GM23338 (cell line): Measurements from ENCODE around the gene EXO1. TPM values are rescaled to one million over a fixed set of nuclear protein-coding genes. Genes with fewer than 3 reads are reported as not detected.

Experiments
- ATAC-seq: fragments of 200-7000 bp; cut with Tn5 transposase; 3 replicates; pipeline ENCODE4 v1.9.1; 2020
- DNase-seq: peaks from one replicate; pipeline ENCODE4 v3.0.0-alpha.2; 2015; ENCODE audit warnings: low spot score
- H2AFZ ChIP-seq: fragments of 200-600 bp; sonication (generic); 2 replicates; pipeline ENCODE4 v1.8.0; 2016; ENCODE audit warnings: antibody characterized with exemption, mild to moderate bottlenecking, moderate library complexity
- H3F3A ChIP-seq: fragments of 200-600 bp; sonication (generic); replicated peaks from 2 replicates; pipeline ENCODE4 v1.8.0; 2017; ENCODE audit warnings: antibody characterized with exemption, mixed run types, low read depth
- H3K27ac ChIP-seq: fragments of 200-600 bp; sonication (generic); 2 replicates; pipeline ENCODE4 v1.6.1; 2016; ENCODE audit warnings: low read depth
- H3K27me3 ChIP-seq: fragments of 200-600 bp; sonication (generic); 2 replicates; pipeline ENCODE4 v1.8.0; 2016; ENCODE audit warnings: mild to moderate bottlenecking, mixed run types, moderate library complexity; ENCODE audit not compliant: insufficient read depth
- H3K36me3 ChIP-seq: fragments of 200-600 bp; sonication (generic); 2 replicates; pipeline ENCODE4 v1.8.0; 2016; ENCODE audit warnings: mild to moderate bottlenecking; ENCODE audit not compliant: insufficient read depth
- H3K4me1 ChIP-seq: fragments of 200-600 bp; sonication (generic); 2 replicates; pipeline ENCODE4 v1.8.0; 2016; ENCODE audit warnings: mild to moderate bottlenecking, moderate library complexity; ENCODE audit not compliant: insufficient read depth
- H3K4me2 ChIP-seq: fragments of 200-600 bp; sonication (generic); 2 replicates; pipeline ENCODE4 v1.7.1; 2017; ENCODE audit warnings: mixed run types
- H3K4me3 ChIP-seq: fragments of 200-600 bp; sonication (generic); 2 replicates; pipeline ENCODE4 v1.6.1; 2016; ENCODE audit warnings: mixed run types
- H3K79me2 ChIP-seq: fragments of 200-600 bp; sonication (generic); replicated peaks from 2 replicates; pipeline ENCODE4 v1.8.0; 2017; ENCODE audit warnings: mild to moderate bottlenecking; ENCODE audit not compliant: insufficient read depth
- H3K9me2 ChIP-seq: fragments of 200-600 bp; sonication (generic); 2 replicates; pipeline ENCODE4 v1.8.0; 2017; ENCODE audit not compliant: insufficient read depth
- H4K20me1 ChIP-seq: fragments of 200-600 bp; sonication (generic); replicated peaks from 2 replicates; pipeline ENCODE4 v1.8.0; 2017; ENCODE audit warnings: mild to moderate bottlenecking; ENCODE audit not compliant: insufficient read depth
- H3K27ac Mint-ChIP-seq: 2 replicates; pipeline ENCODE4 v1.8.0; 2020; ENCODE audit warnings: inconsistent platforms, mild to moderate bottlenecking, moderate library complexity, mixed read lengths
- H3K27me3 Mint-ChIP-seq: 3 replicates; pipeline ENCODE4 v1.8.0; 2022; ENCODE audit warnings: low read depth, mild to moderate bottlenecking, moderate library complexity, mixed read lengths, inconsistent platforms; ENCODE audit not compliant: insufficient read depth, poor library complexity
- H3K36me3 Mint-ChIP-seq: 3 replicates; pipeline ENCODE4 v1.8.0; 2021; ENCODE audit warnings: low read depth, mild to moderate bottlenecking, inconsistent platforms, moderate library complexity, mixed read lengths
- H3K4me1 Mint-ChIP-seq: 3 replicates; pipeline ENCODE4 v1.8.0; 2020; ENCODE audit warnings: mild to moderate bottlenecking, inconsistent platforms, mixed read lengths
- H3K4me3 Mint-ChIP-seq: 3 replicates; pipeline ENCODE4 v1.8.0; 2021; ENCODE audit warnings: moderate library complexity, mild to moderate bottlenecking, inconsistent platforms, mixed read lengths
- H3K9me3 Mint-ChIP-seq: 3 replicates; pipeline ENCODE4 v1.8.0; 2020; ENCODE audit warnings: moderate library complexity, mild to moderate bottlenecking, inconsistent platforms, mixed read lengths
- CREB1 ChIP-seq: fragments of 250-450 bp; sonication (Bioruptor Pico); IDR thresholded peaks from 2 replicates; pipeline ENCODE4 v1.5.0; 2020; ENCODE audit warnings: low read depth, mild to moderate bottlenecking, moderate library complexity
- EZH2 ChIP-seq: fragments of 200-600 bp; sonication (generic); IDR thresholded peaks from one replicate; pipeline ENCODE4 v1.8.0; 2017; ENCODE audit warnings: antibody characterized with exemption, mild to moderate bottlenecking, low read depth; ENCODE audit not compliant: unreplicated experiment
- EZH2phosphoT487 ChIP-seq: fragments of 200-600 bp; sonication (generic); IDR thresholded peaks from one replicate; pipeline ENCODE4 v1.8.1; 2018; ENCODE audit warnings: antibody characterized with exemption; ENCODE audit not compliant: unreplicated experiment
- NANOG ChIP-seq: IDR thresholded peaks from 2 replicates; pipeline ENCODE4 v1.6.1; 2016; ENCODE audit warnings: antibody characterized with exemption, borderline replicate concordance
- POLR2AphosphoS5 ChIP-seq: IDR thresholded peaks from 2 replicates; pipeline ENCODE4 v1.6.1; 2016; ENCODE audit warnings: antibody characterized with exemption, low read depth
- STAT1 ChIP-seq: IDR thresholded peaks from one replicate; pipeline ENCODE4 v1.6.1; 2016; ENCODE audit warnings: antibody characterized with exemption; ENCODE audit not compliant: unreplicated experiment
- ZNF114 ChIP-seq: fragments of 250-450 bp; sonication (Bioruptor Pico); IDR thresholded peaks from 2 replicates; pipeline ENCODE4 v1.5.0; 2020; ENCODE audit warnings: mild to moderate bottlenecking, moderate library complexity
- ZNF331 ChIP-seq: fragments of 250-450 bp; sonication (Bioruptor Pico); IDR thresholded peaks from 2 replicates; pipeline ENCODE4 v1.5.0; 2020; ENCODE audit warnings: low read depth, mild to moderate bottlenecking, moderate library complexity
- ZNF462 ChIP-seq: fragments of 250-450 bp; sonication (Bioruptor Pico); IDR thresholded peaks from 2 replicates; pipeline ENCODE4 v1.5.0; 2020; ENCODE audit warnings: mild to moderate bottlenecking, moderate library complexity
- polyA plus RNA-seq: library from polyadenylated mRNA; unstranded; fragments of >200 nt; fragmentation: Nextera tagmentation; extraction: Ambion mirVana; gene quantifications from 2 replicates; pipeline ENCODE4 v1.2.1, GENCODE V29; 2016
- total RNA-seq: library from RNA; depleted of rRNA; stranded (reverse); fragments of >200 nt; shearing (Covaris generic); gene quantifications from 2 replicates; pipeline ENCODE4 v1.2.3, GENCODE V29; 2014

Gene EXO1
- total and polyA plus RNA-seq, 2 experiments from 2014 or later, result 16.2 to 34.0 TPM

- ATAC-seq, result no peak
- Histone ChIP-seq H3K27ac (no peak overlapping the region), H3K9me2 (no peaks in the 10 kb centered on the region), H3K79me2 (peaks cover 15% of the 10 kb centered on the region; the same call in 1 of the 2 replicates), H3K4me2 (no peak overlapping the region), H3K4me3 (no peak overlapping the region), H3K36me3 (peaks cover 37% of the 10 kb centered on the region), H3F3A (no peaks in the 10 kb centered on the region), H3K4me1 (no peaks in the 10 kb centered on the region), H4K20me1 (peaks cover 12% of the 10 kb centered on the region), H3K27me3 (no peaks in the 10 kb centered on the region), H2AFZ (no peak overlapping the region)
- H3K4me1 Mint-ChIP-seq, result no peaks in the 10 kb centered on the region
- peaks cover 3% of the 10 kb centered on the region for H3K27me3 Mint-ChIP-seq
- no peaks in the 10 kb centered on the region for H3K9me3 Mint-ChIP-seq
- no peak for DNase-seq
- no peak overlapping the region for H3K4me3 Mint-ChIP-seq
- H3K27ac Mint-ChIP-seq, result no peak overlapping the region
- H3K36me3 Mint-ChIP-seq, result peaks cover 61% of the 10 kb centered on the region
- no peak for TF ChIP-seq ZNF462 (CRISPR knock-in tag)
- TF ChIP-seq STAT1, result no peak
- TF ChIP-seq NANOG, result no peak
- TF ChIP-seq EZH2phosphoT487, result no peak
- TF ChIP-seq POLR2AphosphoS5, result no peak
- no peak for TF ChIP-seq ZNF114
- no peak for TF ChIP-seq EZH2
- TF ChIP-seq CREB1, result no peak
- TF ChIP-seq ZNF331 (CRISPR knock-in tag), result no peak
Observed at GRCh38 chr1:241870746-241871430, 22.9 kb downstream of the EXO1 start.
